GM18507 (cell line): ENCODE results near the gene XYLB.
"Not testable (repeated sequence)": the region's sequence is repeated elsewhere in the genome, so short reads cannot be mapped to it uniquely, and the experiment has no call there.

Source experiments
- DNase-seq: peaks from one replicate; pipeline ENCODE4 v3.0.0; 2011; ENCODE audit warnings: low read depth; ENCODE audit not compliant: insufficient read length; ENCODE audit errors: extremely low spot score
- FAIRE-seq: peaks from 2 replicates; lab custom pipeline; 2011; peaks lifted over from hg19 to GRCh38; lab: Jason Lieb, UNC

The XYLB gene

GRCh38 chr3:38318766-38319671, 27.6 kb upstream of the XYLB start:
- DNase-seq (no peak), FAIRE-seq (no peak)

- DNase-seq, FAIRE-seq: not testable (repeated sequence)
Observed at GRCh38 chr3:38320638-38321037, 25.9 kb upstream of the XYLB start.

GRCh38 chr3:38323060-38323459, 23.5 kb upstream of the XYLB start:
- no peak for DNase-seq
- no peak for FAIRE-seq

GRCh38 chr3:38325256-38325655, 21.3 kb upstream of the XYLB start:
- FAIRE-seq = no peak
- no peak for DNase-seq

- DNase-seq (no peak), FAIRE-seq (no peak)
Observed at GRCh38 chr3:38327335-38328009, 19.1 kb upstream of the XYLB start.

- DNase-seq = no peak
- no peak for FAIRE-seq
Observed at GRCh38 chr3:38331257-38332022, 15.1 kb upstream of the XYLB start.

- FAIRE-seq = no peak
- DNase-seq = no peak
Observed at GRCh38 chr3:38332201-38332600, 14.4 kb upstream of the XYLB start.

GRCh38 chr3:38334142-38335055, 12.2 kb upstream of the XYLB start:
- no peak for FAIRE-seq
- DNase-seq = no peak

GRCh38 chr3:38335263-38335662, 11.3 kb upstream of the XYLB start:
- DNase-seq (no peak), FAIRE-seq (no peak)

- DNase-seq (no peak), FAIRE-seq (no peak)
Observed at GRCh38 chr3:38337703-38338102, 8.9 kb upstream of the XYLB start.

- FAIRE-seq (no peak), DNase-seq (no peak)
Observed at GRCh38 chr3:38343797-38344594, 2.6 kb upstream of the XYLB start.

GRCh38 chr3:38345879-38346586, 552 bp upstream of the XYLB start:
- FAIRE-seq (no peak), DNase-seq (no peak)

GRCh38 chr3:38347421-38348200, 1.0 kb downstream of the XYLB start:
- FAIRE-seq (no peak), DNase-seq (no peak)

- DNase-seq (no peak), FAIRE-seq (no peak)
Observed at GRCh38 chr3:38348903-38349302, 2.3 kb downstream of the XYLB start.

- FAIRE-seq = no peak
- no peak for DNase-seq
Observed at GRCh38 chr3:38349684-38350359, 3.2 kb downstream of the XYLB start.

GRCh38 chr3:38353151-38353550, 6.6 kb downstream of the XYLB start:
- FAIRE-seq (no peak), DNase-seq (no peak)
